BLaER1 treated with 17β-estradiol and CSF1 and Interleukin-3, amounts not matched to agents 10 nM and 100 nM (cell line): ENCODE measurements around the gene MPO.

ENCODE experiments used
- H3K27ac ChIP-seq, 11 experiments: shearing (Covaris generic); formaldehyde crosslinking; 2 replicates each; pipeline ENCODE4 v1.8.1; 2022
- H3K27me3 ChIP-seq, 11 experiments: shearing (Covaris generic); formaldehyde crosslinking; 2 replicates each; pipeline ENCODE4 v1.8.1; 2022
- H3K36me3 ChIP-seq, 11 experiments: shearing (Covaris generic); formaldehyde crosslinking; 2 replicates each; pipeline ENCODE4 v1.8.1; 2022
- H3K4me1 ChIP-seq, 10 experiments: shearing (Covaris generic); formaldehyde crosslinking; 2 replicates each; pipeline ENCODE4 v1.8.1; 2022
- H3K4me2 ChIP-seq, 11 experiments: shearing (Covaris generic); formaldehyde crosslinking; 2 replicates each; pipeline ENCODE4 v1.8.1; 2022
- H3K4me3 ChIP-seq, 10 experiments: shearing (Covaris generic); formaldehyde crosslinking; 2 replicates each; pipeline ENCODE4 v1.8.1; 2022
- H3K9ac ChIP-seq, 11 experiments: shearing (Covaris generic); formaldehyde crosslinking; 2 replicates each; pipeline ENCODE4 v1.8.1; 2022
- H3K9me3 ChIP-seq, 11 experiments: shearing (Covaris generic); formaldehyde crosslinking; replicated peaks in 1 of 11; 2 replicates each; pipeline ENCODE4 v1.8.1; 2022
- H4K20me1 ChIP-seq, 11 experiments: shearing (Covaris generic); formaldehyde crosslinking; 2 replicates each; pipeline ENCODE4 v1.8.1; 2022
- Cebpa-rat ChIP-seq, 11 experiments: shearing (Covaris generic); IDR thresholded peaks; 2 replicates each; pipeline ENCODE4 v1.8.1; 2022

MPO gene

GRCh38 chr17:58312829-58313228 lies 32.1 kb upstream of the MPO start:
- Histone ChIP-seq H3K4me1 (peaks cover 4 to 56% (median 40%) of the 10 kb centered on the region in 10 experiments; a peak in 19 of 20 replicates), H3K27ac (peak overlapping the region in 1 of 11 experiments; percentile 30; a peak in 2 of 22 replicates), H3K36me3 (peaks cover 0 to 90% (median 61%) of the 10 kb centered on the region in 11 experiments; a peak in 20 of 22 replicates), H3K4me2 (no peak overlapping the region), H3K9ac (no peak overlapping the region), H3K9me3 (no peaks in the 10 kb centered on the region), H3K27me3 (no peaks in the 10 kb centered on the region), H4K20me1 (peaks cover 0 to 12% (median 0%) of the 10 kb centered on the region in 11 experiments; a peak in 2 of 22 replicates), H3K4me3 (no peak overlapping the region)
- TF ChIP-seq Cebpa-rat (IDR thresholded peaks at IDR 0.05): no peak

- no peaks in the 10 kb centered on the region for H3K9me3 ChIP-seq
- TF ChIP-seq Cebpa-rat (IDR thresholded peaks at IDR 0.05): no peak
- no peaks in the 10 kb centered on the region for H3K27me3 ChIP-seq
- H3K4me3 ChIP-seq: no peak overlapping the region
- peak overlapping the region in 4 of 11 experiments; percentile 10 to 30 (median 20); a peak in 5 of 22 replicates for H3K27ac ChIP-seq
- peaks cover 0 to 95% (median 68%) of the 10 kb centered on the region in 11 experiments; a peak in 20 of 22 replicates for H3K36me3 ChIP-seq
- peaks cover 0 to 49% (median 33%) of the 10 kb centered on the region in 10 experiments; a peak in 19 of 20 replicates for H3K4me1 ChIP-seq
- H3K4me2 ChIP-seq: no peak overlapping the region
- peak overlapping the region in 1 of 11 experiments; percentile 37; a peak in 2 of 22 replicates for H3K9ac ChIP-seq
- peaks cover 0 to 11% (median 0%) of the 10 kb centered on the region in 11 experiments; a peak in 1 of 22 replicates for H4K20me1 ChIP-seq
Observed at GRCh38 chr17:58312021-58312630, 31.4 kb upstream of the MPO start.

DNA sequence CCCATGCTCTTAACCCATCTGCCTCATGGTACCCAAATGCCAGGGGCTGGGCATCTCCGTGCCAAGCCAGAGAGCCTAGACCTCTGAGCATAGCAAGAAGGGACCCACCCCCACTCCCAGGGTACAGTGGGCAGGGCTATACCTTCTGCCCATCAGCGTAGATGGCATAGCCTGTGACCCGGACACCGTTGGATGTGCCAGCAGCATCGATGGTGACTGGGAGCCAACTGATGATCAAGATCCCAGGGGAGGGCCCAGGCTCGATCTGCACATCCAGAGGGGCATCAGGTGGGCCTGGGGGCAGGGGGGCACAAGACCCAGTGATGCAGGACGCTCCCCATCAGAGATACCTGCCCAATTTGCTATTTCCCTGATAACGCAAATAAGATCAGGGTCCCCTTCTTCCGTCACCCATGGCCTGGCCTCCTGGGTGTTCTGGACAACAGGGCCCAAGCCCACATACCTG lies 30.7 kb upstream of the MPO start:
- H3K4me2 ChIP-seq: no peak overlapping the region
- H3K27me3 ChIP-seq: no peaks in the 10 kb centered on the region
- TF ChIP-seq Cebpa-rat (IDR thresholded peaks at IDR 0.05): no peak
- no peak overlapping the region; a peak in 1 of 22 replicates for H3K27ac ChIP-seq
- H3K9ac ChIP-seq: no peak overlapping the region
- H4K20me1 ChIP-seq: peaks cover 0 to 11% (median 0%) of the 10 kb centered on the region in 11 experiments; a peak in 1 of 22 replicates
- H3K4me3 ChIP-seq: no peak overlapping the region
- peaks cover 0 to 42% (median 26%) of the 10 kb centered on the region in 10 experiments; a peak in 18 of 20 replicates for H3K4me1 ChIP-seq
- no peaks in the 10 kb centered on the region for H3K9me3 ChIP-seq
- H3K36me3 ChIP-seq: peaks cover 0 to 95% (median 73%) of the 10 kb centered on the region in 11 experiments; a peak in 20 of 22 replicates

GRCh38 chr17:58310511-58311428 lies 30.0 kb upstream of the MPO start:
- Histone ChIP-seq H3K9me3 (no peaks in the 10 kb centered on the region), H3K9ac (peak overlapping the region in 1 of 11 experiments; percentile 29; a peak in 2 of 22 replicates), H3K4me3 (no peak overlapping the region), H3K4me2 (no peak overlapping the region), H3K36me3 (peaks cover 0 to 95% (median 69%) of the 10 kb centered on the region in 11 experiments; a peak in 20 of 22 replicates), H3K4me1 (peaks cover 0 to 35% (median 22%) of the 10 kb centered on the region in 10 experiments; a peak in 16 of 20 replicates), H3K27ac (peak overlapping the region in 3 of 11 experiments; percentile 2 to 51 (median 25); a peak in 2 of 22 replicates), H4K20me1 (peaks cover 0 to 11% (median 0%) of the 10 kb centered on the region in 11 experiments; a peak in 1 of 22 replicates), H3K27me3 (no peaks in the 10 kb centered on the region)
- TF ChIP-seq Cebpa-rat (IDR thresholded peaks at IDR 0.05): no peak

DNA sequence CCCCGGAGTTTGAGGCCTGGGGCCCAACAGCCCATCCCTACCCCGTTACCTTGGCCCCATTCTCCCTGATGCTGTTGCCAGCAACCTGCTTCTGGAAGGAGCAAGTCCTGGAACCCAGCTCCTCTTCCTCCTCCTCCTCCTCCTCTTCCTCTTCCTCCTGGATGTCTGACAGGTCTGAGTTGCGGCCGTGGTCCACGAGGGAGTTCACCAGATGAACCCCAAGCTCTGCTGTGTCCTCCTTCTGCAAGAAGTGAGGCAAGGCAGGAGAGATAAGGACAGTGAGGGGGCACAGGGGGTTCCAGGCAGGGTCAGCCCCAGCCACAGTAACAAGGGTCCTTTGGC lies 29.2 kb upstream of the MPO start:
- Histone ChIP-seq H3K9ac (peak overlapping the region in 2 of 11 experiments; percentile 29 to 34; a peak in 1 of 22 replicates), H3K4me2 (peak overlapping the region in 1 of 11 experiments; percentile 5; a peak in 1 of 22 replicates), H3K9me3 (no peaks in the 10 kb centered on the region), H3K36me3 (peaks cover 0 to 95% (median 66%) of the 10 kb centered on the region in 11 experiments; a peak in 20 of 22 replicates), H3K27me3 (no peaks in the 10 kb centered on the region), H3K27ac (peak overlapping the region in 7 of 11 experiments; percentile 1 to 51 (median 26); a peak in 6 of 22 replicates), H3K4me1 (peaks cover 0 to 30% (median 19%) of the 10 kb centered on the region in 10 experiments; a peak in 17 of 20 replicates), H4K20me1 (peaks cover 0 to 11% (median 0%) of the 10 kb centered on the region in 11 experiments; a peak in 1 of 22 replicates), H3K4me3 (no peak overlapping the region)
- TF ChIP-seq Cebpa-rat (IDR thresholded peaks at IDR 0.05): no peak

- H3K9me3 ChIP-seq: no peaks in the 10 kb centered on the region
- peaks cover 6 to 30% (median 19%) of the 10 kb centered on the region in 10 experiments; a peak in 19 of 20 replicates for H3K4me1 ChIP-seq
- H4K20me1 ChIP-seq: peaks cover 0 to 11% (median 0%) of the 10 kb centered on the region in 11 experiments; a peak in 1 of 22 replicates
- TF ChIP-seq Cebpa-rat (IDR thresholded peaks at IDR 0.05): no peak
- peaks cover 0 to 93% (median 65%) of the 10 kb centered on the region in 11 experiments; a peak in 20 of 22 replicates for H3K36me3 ChIP-seq
- H3K4me2 ChIP-seq: peak overlapping the region in 1 of 11 experiments; percentile 5; a peak in 1 of 22 replicates
- H3K27me3 ChIP-seq: no peaks in the 10 kb centered on the region
- peak overlapping the region in 6 of 11 experiments; percentile 18 to 51 (median 28); a peak in 11 of 22 replicates for H3K27ac ChIP-seq
- H3K4me3 ChIP-seq: no peak overlapping the region
- peak overlapping the region in 6 of 11 experiments; percentile 9 to 34 (median 23); a peak in 4 of 22 replicates for H3K9ac ChIP-seq
Observed at GRCh38 chr17:58308985-58309917, 28.5 kb upstream of the MPO start.

DNA sequence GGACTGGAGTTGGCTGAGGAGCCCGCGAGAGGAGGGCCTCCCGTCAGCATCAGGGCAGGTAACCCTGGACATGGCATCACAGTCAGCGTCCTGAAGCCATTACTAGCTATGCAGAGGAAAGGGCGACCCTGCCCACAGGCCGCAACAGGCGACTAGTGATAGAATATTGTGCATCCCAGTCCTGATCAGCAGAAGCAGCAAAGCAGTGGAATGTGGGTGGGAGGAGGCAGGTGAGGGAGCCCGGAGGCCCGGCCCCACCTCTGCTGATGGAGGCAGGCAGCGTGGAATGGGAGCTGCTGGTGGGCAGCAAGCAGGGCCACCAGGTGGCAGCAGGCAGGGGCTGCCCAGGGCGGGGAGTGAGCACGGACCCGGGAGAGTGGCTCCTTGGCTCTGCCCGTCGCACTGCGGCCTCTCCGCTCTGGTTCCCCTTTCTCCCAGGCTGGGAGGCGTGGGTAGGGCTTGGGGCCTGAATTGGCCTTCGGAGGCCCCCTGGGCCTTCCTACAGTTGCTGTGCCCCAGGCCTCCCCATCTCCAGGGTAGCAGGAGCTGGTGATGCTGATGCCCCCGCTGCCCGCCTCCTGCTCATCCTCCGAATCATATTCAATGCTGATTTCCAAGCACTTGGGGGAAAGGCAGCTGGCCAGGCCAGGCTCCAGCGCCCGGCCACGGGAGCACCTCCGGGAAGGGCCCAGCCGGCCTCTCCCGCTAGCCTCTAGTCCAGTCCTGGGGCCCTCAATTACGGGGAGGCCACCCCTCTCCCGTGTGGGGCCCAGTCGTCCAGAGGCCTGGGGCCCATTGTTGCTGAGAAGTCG lies 27.6 kb upstream of the MPO start:
- Histone ChIP-seq H3K9ac (peak overlapping the region in 3 of 11 experiments; percentile 9 to 23 (median 17); a peak in 1 of 22 replicates), H4K20me1 (peaks cover 0 to 11% (median 0%) of the 10 kb centered on the region in 11 experiments; a peak in 1 of 22 replicates), H3K4me1 (peaks cover 14 to 30% (median 19%) of the 10 kb centered on the region in 10 experiments), H3K27ac (peak overlapping the region in 6 of 11 experiments; percentile 5 to 51 (median 26); a peak in 9 of 22 replicates), H3K4me2 (no peak overlapping the region), H3K4me3 (no peak overlapping the region), H3K36me3 (peaks cover 0 to 85% (median 65%) of the 10 kb centered on the region in 11 experiments; a peak in 20 of 22 replicates), H3K9me3 (no peaks in the 10 kb centered on the region), H3K27me3 (no peaks in the 10 kb centered on the region)
- no peak for TF ChIP-seq Cebpa-rat (IDR thresholded peaks at IDR 0.05)
